Mucosa of descending colon (tissue), 3 donors: Measurements from ENCODE around the gene NRG2. TPM values are rescaled to one million over a fixed set of nuclear protein-coding genes. Genes with fewer than 3 reads are reported as not detected.

Experiments used
- ATAC-seq: fragments of 200-7000 bp; cut with Tn5 transposase; one replicate; pipeline ENCODE4 v1.9.1; 2020; ENCODE audit warnings: mild to moderate bottlenecking, moderate library complexity
- DNase-seq, 3 donors: peaks; one replicate each; pipeline ENCODE4 v3.0.0-alpha.2; 2020
- H3K36me3 ChIP-seq: fragments of 200-600 bp; one replicate; pipeline ENCODE4 v1.8.0; 2021; ENCODE audit warnings: low read depth, mild to moderate bottlenecking
- H3K4me1 ChIP-seq: fragments of 200-600 bp; one replicate; pipeline ENCODE4 v1.8.0; 2021; ENCODE audit warnings: low read depth, mild to moderate bottlenecking
- H3K4me3 ChIP-seq: fragments of 200-600 bp; one replicate; pipeline ENCODE4 v1.8.0; 2021; ENCODE audit warnings: mild to moderate bottlenecking
- H3K9me3 ChIP-seq: fragments of 200-600 bp; one replicate; pipeline ENCODE4 v1.8.0; 2021; ENCODE audit warnings: mild to moderate bottlenecking
- intact Hi-C, 2 donors: fragments of 100-400 bp; cut with DNase I in 1 of 2; cut with micrococcal nuclease in 1 of 2; formaldehyde crosslinking; loops; one replicate each; pipeline versions ENCODE4 v1.11.0 to v1.11.1; 2022; cut with DNase I, micrococcal nuclease
- total RNA-seq, 3 donors: library from RNA; stranded (reverse); fragmentation: NEBNext Ultra II Directional in 2 of 3; extraction: Animal tissue kit (Norgen Biotek cat#: 25700) in 2 of 3; gene quantifications; one replicate each; pipeline versions ENCODE4 v1.2.1 to v1.2.4, GENCODE V29; 2021 to 2023
- TF ChIP-seq, protein P1 (sequence below): fragments of 200-600 bp; IDR thresholded peaks from one replicate; pipeline ENCODE4 v1.8.0; 2022; ENCODE audit warnings: antibody characterized with exemption, mild to moderate bottlenecking
- donor health status: DM: no; HTN: no; CAD: no; lungs with moderate emphysema.
- donor health status: DM: no; HTN: no; CAD: no.
- donor health status: DM: no; HTN: yes; CAD: no.

The NRG2 gene
- total RNA-seq, 3 donors from 2014 or later: 0.52 to 7.3 (median 0.89) TPM

DNA sequence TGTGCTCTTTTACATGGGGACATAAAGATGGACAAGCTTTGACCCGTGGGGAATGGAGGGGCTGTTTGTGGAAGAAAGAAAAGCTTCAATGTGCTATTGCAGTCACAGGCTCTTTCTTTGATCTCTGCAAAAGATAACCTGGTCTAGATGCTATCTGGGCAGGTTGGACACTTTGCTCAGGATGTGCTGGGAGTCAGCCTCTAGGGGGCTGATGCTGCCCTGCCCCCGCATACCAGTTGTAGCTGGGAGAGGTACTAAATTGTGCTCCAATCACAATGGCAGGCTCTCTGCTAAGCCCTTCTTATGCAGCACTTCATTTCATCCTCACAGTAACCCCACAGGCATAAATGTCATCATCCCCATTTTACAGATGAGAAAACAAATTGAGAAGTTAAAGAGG is 180.3 kb downstream of the NRG2 start:
- Histone ChIP-seq H3K4me3 (no peak overlapping the region), H3K36me3 (no peaks in the 10 kb centered on the region), H3K9me3 (no peaks in the 10 kb centered on the region), H3K4me1 (no peaks in the 10 kb centered on the region)
- ATAC-seq: no peak
- DNase-seq: no peak
- TF ChIP-seq, protein P1, sequence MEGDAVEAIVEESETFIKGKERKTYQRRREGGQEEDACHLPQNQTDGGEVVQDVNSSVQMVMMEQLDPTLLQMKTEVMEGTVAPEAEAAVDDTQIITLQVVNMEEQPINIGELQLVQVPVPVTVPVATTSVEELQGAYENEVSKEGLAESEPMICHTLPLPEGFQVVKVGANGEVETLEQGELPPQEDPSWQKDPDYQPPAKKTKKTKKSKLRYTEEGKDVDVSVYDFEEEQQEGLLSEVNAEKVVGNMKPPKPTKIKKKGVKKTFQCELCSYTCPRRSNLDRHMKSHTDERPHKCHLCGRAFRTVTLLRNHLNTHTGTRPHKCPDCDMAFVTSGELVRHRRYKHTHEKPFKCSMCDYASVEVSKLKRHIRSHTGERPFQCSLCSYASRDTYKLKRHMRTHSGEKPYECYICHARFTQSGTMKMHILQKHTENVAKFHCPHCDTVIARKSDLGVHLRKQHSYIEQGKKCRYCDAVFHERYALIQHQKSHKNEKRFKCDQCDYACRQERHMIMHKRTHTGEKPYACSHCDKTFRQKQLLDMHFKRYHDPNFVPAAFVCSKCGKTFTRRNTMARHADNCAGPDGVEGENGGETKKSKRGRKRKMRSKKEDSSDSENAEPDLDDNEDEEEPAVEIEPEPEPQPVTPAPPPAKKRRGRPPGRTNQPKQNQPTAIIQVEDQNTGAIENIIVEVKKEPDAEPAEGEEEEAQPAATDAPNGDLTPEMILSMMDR: no peak
- intact Hi-C loops: loop anchor here (5.0 to 10.0 kb wide), 3 partner anchors 76 to 102 kb away; no protein-coding TSS in a partner anchor

DNA sequence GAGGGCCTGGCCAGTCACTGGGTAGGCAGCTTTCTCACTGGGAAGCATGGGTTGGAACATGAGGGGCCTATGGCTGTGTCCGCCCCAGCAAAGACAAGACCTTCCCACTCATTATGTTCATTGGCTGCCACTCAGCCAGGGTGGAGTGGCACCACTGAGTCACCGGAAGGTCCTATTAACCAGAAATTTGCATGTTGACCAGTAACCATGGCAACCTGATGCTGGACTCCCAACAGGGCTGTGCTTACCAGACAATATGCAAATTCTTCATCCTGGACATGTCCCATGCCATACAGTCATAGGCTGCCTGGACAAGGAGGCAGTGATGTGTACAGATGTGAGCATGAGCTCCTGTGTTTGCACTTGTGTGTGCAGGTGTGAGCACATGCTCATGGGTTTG is 180.8 kb downstream of the NRG2 start:
- H3K9me3 ChIP-seq: no peaks in the 10 kb centered on the region
- no peak for DNase-seq
- intact Hi-C loops: loop anchor here (5.0 to 10.0 kb wide), 3 partner anchors 75 to 102 kb away; no protein-coding TSS in a partner anchor
- H3K36me3 ChIP-seq: no peaks in the 10 kb centered on the region
- no peak for ATAC-seq
- TF ChIP-seq, protein P1: no peak
- no peaks in the 10 kb centered on the region for H3K4me1 ChIP-seq
- no peak overlapping the region for H3K4me3 ChIP-seq

DNA sequence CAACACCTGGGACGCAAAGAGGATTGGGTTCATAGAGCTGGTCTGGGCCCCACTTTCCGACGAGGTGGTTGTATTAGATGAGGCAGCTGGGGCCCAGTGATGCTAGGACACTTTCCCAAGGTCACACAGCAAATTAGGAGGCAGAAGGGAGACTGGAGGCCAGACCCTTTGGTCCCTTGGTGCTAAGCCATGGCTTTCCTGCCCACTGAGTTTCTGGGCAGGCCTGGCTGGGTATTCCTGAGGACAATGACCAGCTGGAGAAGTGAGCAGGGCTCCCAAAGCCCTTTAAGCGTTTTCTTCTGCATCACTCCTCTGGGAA is 181.3 kb downstream of the NRG2 start:
- H3K9me3 ChIP-seq: no peaks in the 10 kb centered on the region
- intact Hi-C loops: loop anchor here (5.0 to 10.0 kb wide), 3 partner anchors 75 to 103 kb away; no protein-coding TSS in a partner anchor
- TF ChIP-seq, protein P1: no peak
- DNase-seq (no peak), ATAC-seq (no peak)
- no peaks in the 10 kb centered on the region for H3K4me1 ChIP-seq
- no peak overlapping the region for H3K4me3 ChIP-seq
- no peaks in the 10 kb centered on the region for H3K36me3 ChIP-seq

DNA sequence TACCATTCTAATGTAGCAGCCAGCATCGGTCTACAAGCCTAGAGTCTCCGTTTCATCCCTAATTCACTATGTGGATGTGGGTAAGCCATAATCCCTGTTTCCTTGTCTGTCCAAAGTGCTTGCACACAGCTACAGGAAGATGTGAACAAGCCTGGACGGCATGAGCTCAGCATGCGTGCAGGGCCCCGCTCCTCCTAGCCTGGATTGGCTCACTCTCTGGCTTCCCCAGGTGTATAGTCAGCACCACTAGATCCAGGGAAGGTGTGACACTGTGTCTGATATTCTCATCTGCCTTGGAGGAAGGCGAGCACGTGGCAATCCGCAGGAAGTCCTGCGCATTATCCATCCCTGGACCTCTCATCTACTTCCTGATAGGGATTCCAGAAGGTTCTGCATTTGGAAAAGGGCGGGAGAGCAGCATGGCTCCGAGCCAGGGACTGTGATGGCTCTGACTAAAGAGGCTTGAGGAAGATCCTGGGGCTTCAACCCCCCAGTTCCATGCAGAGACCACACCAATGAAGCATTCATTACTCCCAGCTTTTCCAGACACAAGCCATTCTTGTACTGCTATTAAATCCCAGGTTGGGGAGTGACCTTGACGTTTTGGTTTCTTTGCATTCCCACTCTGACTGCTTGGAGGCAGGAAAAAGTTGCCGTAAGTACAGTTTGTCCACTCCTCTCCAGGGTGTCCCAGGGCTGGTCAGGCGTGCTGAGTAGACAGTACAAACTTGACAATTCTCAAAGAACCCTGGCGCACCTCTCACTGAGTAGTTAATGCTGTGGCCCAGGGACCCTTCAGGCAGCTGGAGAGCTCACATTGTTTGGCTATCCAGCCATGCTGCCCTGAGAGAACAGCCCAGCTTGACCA is 181.8 kb downstream of the NRG2 start:
- H3K4me1 ChIP-seq: no peaks in the 10 kb centered on the region
- TF ChIP-seq, protein P1: no peak
- no peak for ATAC-seq
- no peaks in the 10 kb centered on the region for H3K9me3 ChIP-seq
- DNase-seq: no peak
- H3K36me3 ChIP-seq: no peaks in the 10 kb centered on the region
- intact Hi-C loops: loop anchor here (5.0 to 10.0 kb wide), 3 partner anchors 74 to 104 kb away; no protein-coding TSS in a partner anchor
- H3K4me3 ChIP-seq: no peak overlapping the region

DNA sequence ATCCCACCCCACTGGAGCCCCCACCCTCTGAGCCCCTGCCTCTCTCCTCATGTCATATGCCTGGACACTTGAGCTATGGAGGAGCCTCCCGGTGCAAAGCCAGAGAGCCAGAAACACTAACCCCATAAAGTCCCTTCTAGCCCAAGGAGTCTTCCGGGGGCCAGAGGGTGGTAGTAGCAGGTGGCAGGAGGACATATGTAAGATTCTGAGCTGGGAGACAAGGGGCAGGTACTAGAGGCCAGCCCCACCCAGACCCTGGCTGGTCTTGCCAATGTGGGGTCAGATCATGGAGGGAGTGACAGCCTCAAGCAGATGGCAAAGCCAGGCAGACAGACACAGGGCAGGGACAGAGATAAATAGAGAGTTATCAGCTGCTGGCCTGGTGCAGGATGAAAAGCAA is 184.1 kb downstream of the NRG2 start:
- no peak for ATAC-seq
- Histone ChIP-seq H3K4me1 (no peaks in the 10 kb centered on the region), H3K4me3 (no peak overlapping the region), H3K9me3 (no peaks in the 10 kb centered on the region), H3K36me3 (no peaks in the 10 kb centered on the region)
- intact Hi-C loops: no loop called here
- TF ChIP-seq, protein P1: no peak
- DNase-seq: no peak
